Effector memory CD8-positive, alpha-beta T cell (primary cell): Measurements from ENCODE around the gene HSD17B3.

Experiments used
- ATAC-seq: fragments of 150-1000 bp; cut with Tn5 transposase; replicated peaks from 2 replicates; pipeline ENCODE4 v1.10.0; 2021; ENCODE audit warnings: mild to moderate bottlenecking, moderate library complexity
- DNase-seq, 3 experiments: peaks; one replicate each; pipeline ENCODE4 v3.0.0; 2021
- H3K27ac Mint-ChIP-seq, 2 donors: one replicate each; pipeline ENCODE4 v1.8.0; 2022; ENCODE audit warnings: mild to moderate bottlenecking in 2 of 2, mixed read lengths in 2 of 2, moderate library complexity in 2 of 2
- H3K27me3 Mint-ChIP-seq, 2 donors: one replicate each; pipeline ENCODE4 v1.8.0; 2022; ENCODE audit warnings: mixed read lengths in 2 of 2
- H3K36me3 Mint-ChIP-seq: one replicate; pipeline ENCODE4 v1.8.0; 2022; ENCODE audit warnings: mild to moderate bottlenecking, moderate library complexity, mixed read lengths; ENCODE audit not compliant: insufficient read depth
- H3K4me1 Mint-ChIP-seq, 2 donors: one replicate each; pipeline ENCODE4 v1.8.0; 2022; ENCODE audit warnings: low read depth in 2 of 2, mixed read lengths in 2 of 2
- H3K4me3 Mint-ChIP-seq, 2 donors: one replicate each; pipeline ENCODE4 v1.8.0; 2022; ENCODE audit warnings: mild to moderate bottlenecking in 2 of 2, mixed read lengths in 2 of 2, moderate library complexity in 2 of 2
- H3K9me3 Mint-ChIP-seq, 2 donors: one replicate each; pipeline ENCODE4 v1.8.0; 2022; ENCODE audit warnings: mixed read lengths in 2 of 2

HSD17B3 gene

GRCh38 chr9:96217294-96217707, 84.7 kb downstream of the HSD17B3 start:
- ATAC-seq, result no peak
- H3K9me3 Mint-ChIP-seq, result no peaks in the 10 kb centered on the region
- H3K27me3 Mint-ChIP-seq, result peaks cover 48 to 87% of the 10 kb centered on the region in 2 donors
- H3K36me3 Mint-ChIP-seq, result peaks cover 4% of the 10 kb centered on the region
- no peak for DNase-seq
- peak overlapping the region; percentile 43 to 65 for H3K4me3 Mint-ChIP-seq
- peaks cover 8 to 11% of the 10 kb centered on the region in 2 donors for H3K4me1 Mint-ChIP-seq
- no peak overlapping the region for H3K27ac Mint-ChIP-seq

DNA sequence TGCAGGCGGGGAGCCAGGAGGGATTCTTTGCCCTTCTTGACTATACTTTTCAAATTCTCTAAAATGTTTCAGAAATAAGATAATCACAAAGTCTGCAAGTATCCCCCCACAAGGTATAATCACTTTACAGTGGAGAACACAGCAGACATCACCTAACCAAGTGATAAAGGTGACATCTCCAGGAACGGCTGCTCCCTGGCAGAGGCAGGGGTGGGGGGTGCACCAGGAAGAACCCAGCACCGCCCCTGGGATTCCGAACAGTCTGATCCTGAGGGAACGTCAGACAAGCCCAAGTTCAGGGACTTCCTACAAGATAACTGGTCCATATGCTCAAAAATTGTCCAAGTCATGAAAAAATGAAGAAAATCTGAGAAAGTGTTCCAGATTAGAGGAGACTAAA, 85.4 kb downstream of the HSD17B3 start:
- no peak for DNase-seq
- peaks cover 4% of the 10 kb centered on the region for H3K36me3 Mint-ChIP-seq
- H3K4me1 Mint-ChIP-seq, result peaks cover 8 to 11% of the 10 kb centered on the region in 2 donors
- H3K4me3 Mint-ChIP-seq, result no peak overlapping the region
- H3K27ac Mint-ChIP-seq, result no peak overlapping the region
- peaks cover 43 to 84% of the 10 kb centered on the region in 2 donors for H3K27me3 Mint-ChIP-seq
- H3K9me3 Mint-ChIP-seq, result no peaks in the 10 kb centered on the region
- ATAC-seq, result no peak

DNA sequence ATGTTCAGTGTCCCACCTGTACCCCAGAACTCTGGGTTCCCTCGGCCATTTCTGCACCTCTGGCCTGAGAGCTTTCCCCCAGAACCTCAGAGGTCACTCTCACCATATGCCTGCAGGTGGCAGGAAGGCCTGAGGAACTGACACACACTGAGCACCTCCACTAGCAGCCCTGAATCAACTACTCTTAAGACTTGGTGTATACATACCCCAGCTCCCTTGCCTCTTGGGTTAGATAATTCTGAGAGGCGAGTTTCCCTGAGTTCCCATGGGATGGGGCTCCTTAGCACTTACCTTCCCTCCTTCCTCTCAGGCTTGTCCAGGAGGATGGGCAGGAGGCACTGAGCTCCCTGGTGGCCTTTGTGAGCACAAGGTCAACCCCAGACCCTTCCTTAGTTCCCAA, 86.1 kb downstream of the HSD17B3 start:
- ATAC-seq (no peak), DNase-seq (no peak)
- H3K4me1 Mint-ChIP-seq, result peaks cover 8 to 11% of the 10 kb centered on the region in 2 donors
- H3K9me3 Mint-ChIP-seq, result no peaks in the 10 kb centered on the region
- H3K27me3 Mint-ChIP-seq, result peaks cover 45 to 84% of the 10 kb centered on the region in 2 donors
- H3K4me3 Mint-ChIP-seq, result no peak overlapping the region
- H3K36me3 Mint-ChIP-seq, result no peaks in the 10 kb centered on the region
- H3K27ac Mint-ChIP-seq, result no peak overlapping the region

GRCh38 chr9:96214635-96215034, 87.3 kb downstream of the HSD17B3 start:
- H3K27me3 Mint-ChIP-seq, result peaks cover 45 to 82% of the 10 kb centered on the region in 2 donors
- no peaks in the 10 kb centered on the region for H3K9me3 Mint-ChIP-seq
- no peak overlapping the region for H3K27ac Mint-ChIP-seq
- no peak overlapping the region for H3K4me3 Mint-ChIP-seq
- DNase-seq (no peak), ATAC-seq (no peak)
- H3K36me3 Mint-ChIP-seq, result no peaks in the 10 kb centered on the region
- peaks cover 8 to 11% of the 10 kb centered on the region in 2 donors for H3K4me1 Mint-ChIP-seq

DNA sequence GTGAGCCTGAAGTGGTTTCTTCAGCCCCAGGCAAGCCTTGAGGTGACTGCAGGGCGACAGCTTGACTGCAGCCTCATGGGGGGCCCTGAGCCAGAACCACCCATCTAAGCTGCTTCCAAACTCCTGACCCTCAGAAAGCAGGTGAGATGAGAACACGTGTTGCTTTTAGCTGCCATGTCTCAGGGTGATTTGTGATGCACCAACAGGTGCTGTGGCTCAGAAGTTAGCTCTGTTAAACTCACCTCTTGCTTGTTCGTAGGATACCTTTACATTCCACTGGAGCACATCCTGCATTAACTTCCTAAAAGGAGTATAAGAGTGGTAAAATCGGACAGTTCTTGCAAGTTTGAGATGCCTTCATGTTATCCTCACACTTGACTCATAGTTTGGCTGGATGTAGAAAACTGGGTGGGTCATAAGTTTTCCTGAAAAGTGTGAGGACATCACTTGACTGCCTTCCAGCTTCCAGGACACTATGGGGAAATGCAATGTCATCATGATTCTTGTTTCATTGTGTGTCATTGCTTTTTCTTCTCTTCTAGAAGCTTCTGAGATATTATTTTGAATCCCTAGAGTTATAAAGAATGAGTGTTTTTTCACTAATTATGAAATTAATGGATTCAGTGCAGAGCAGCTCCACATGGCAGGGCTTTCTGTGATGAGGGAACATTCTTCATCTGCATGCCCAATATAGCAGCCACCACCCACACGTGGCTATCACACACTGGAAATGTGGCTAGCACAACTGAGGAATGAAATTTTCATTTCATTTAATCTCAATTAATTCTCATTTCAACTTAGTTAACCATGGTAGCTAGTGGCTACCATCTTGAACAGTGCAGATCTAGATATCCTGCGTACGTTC, 92.3 kb downstream of the HSD17B3 start:
- no peak overlapping the region for H3K4me3 Mint-ChIP-seq
- no peak overlapping the region for H3K27ac Mint-ChIP-seq

GRCh38 chr9:96206156-96206751, 95.7 kb downstream of the HSD17B3 start:
- H3K9me3 Mint-ChIP-seq, result no peaks in the 10 kb centered on the region
- DNase-seq (no peak), ATAC-seq (no peak)
- H3K4me1 Mint-ChIP-seq, result peaks cover 13% of the 10 kb centered on the region in 2 donors
- H3K27me3 Mint-ChIP-seq, result peaks cover under 1 to 9% of the 10 kb centered on the region in 2 donors
- H3K4me3 Mint-ChIP-seq, result no peak overlapping the region
- no peak overlapping the region for H3K27ac Mint-ChIP-seq
- no peaks in the 10 kb centered on the region for H3K36me3 Mint-ChIP-seq

More for the DNA sequence above, 92.3 kb downstream of the HSD17B3 start:
- Mint-ChIP-seq H3K36me3 (no peaks in the 10 kb centered on the region), H3K9me3 (no peaks in the 10 kb centered on the region), H3K27me3 (peaks cover 23 to 40% of the 10 kb centered on the region in 2 donors), H3K4me1 (no peaks in the 10 kb centered on the region)
- no peak for DNase-seq
- ATAC-seq, result no peak

DNA sequence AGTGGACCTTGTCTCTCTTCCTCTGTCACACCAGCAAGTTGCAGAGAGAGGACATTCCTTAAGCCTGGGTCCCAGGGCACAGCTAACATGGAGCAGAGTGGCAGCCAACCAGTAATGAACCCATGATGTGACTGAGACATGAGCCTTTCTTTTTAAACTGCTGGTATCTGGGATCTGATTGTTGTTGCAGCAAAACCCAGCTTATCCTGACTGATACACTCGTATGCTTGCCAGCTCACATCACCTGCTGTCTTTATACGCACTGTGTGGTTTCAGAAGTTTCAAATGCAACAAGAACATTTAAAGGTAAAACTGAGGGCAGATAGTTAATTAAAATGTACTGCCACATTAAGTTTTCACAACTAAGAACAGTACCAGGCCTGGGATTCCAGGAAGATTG, 97.1 kb downstream of the HSD17B3 start:
- no peak overlapping the region for H3K4me3 Mint-ChIP-seq
- DNase-seq (no peak), ATAC-seq (no peak)
- H3K36me3 Mint-ChIP-seq, result no peaks in the 10 kb centered on the region
- H3K9me3 Mint-ChIP-seq, result no peaks in the 10 kb centered on the region
- no peak overlapping the region for H3K27ac Mint-ChIP-seq
- H3K27me3 Mint-ChIP-seq, result no peaks in the 10 kb centered on the region
- peaks cover 13% of the 10 kb centered on the region in 2 donors for H3K4me1 Mint-ChIP-seq

DNA sequence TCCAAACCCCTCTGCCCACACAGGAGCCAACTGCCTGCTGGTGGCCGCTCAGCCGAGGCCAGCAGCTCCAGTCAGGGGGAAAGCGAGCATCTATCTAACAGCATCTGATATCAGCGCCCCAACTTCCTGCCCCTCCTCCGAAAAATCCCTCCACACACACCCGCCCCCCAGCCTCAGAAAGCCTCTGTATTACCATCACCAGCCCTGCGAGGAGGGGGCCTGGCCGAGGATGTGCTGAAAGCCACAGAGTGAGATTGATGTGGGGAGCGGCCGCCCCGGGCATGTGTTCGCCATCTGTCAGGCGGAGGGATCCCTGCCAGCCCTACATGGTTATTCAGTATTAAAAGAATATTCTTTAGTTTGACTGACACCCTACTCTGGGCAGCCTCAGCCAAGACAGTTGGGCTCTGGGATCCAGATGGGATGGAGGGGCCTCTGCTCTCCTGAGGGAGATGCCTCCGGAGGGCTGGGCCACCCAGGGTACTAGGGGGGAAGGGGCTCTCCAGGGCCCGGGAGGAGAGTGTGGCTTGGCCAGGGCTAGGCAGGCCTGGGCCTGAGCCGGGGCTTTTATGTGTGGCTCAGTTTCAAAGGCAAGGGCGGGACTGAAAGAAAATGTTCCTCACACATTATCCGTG, 98.0 kb downstream of the HSD17B3 start:
- peak overlapping the region in 1 of 2 donors; percentile 11 for H3K27ac Mint-ChIP-seq
- no peaks in the 10 kb centered on the region for H3K9me3 Mint-ChIP-seq
- ATAC-seq (peak; percentile 93), DNase-seq (peak; percentile 30 to 46 (median 36))
- no peaks in the 10 kb centered on the region for H3K36me3 Mint-ChIP-seq
- peak overlapping the region; percentile 39 to 50 for H3K4me3 Mint-ChIP-seq
- H3K4me1 Mint-ChIP-seq, result peaks cover 13% of the 10 kb centered on the region in 2 donors
- H3K27me3 Mint-ChIP-seq, result no peaks in the 10 kb centered on the region

DNA sequence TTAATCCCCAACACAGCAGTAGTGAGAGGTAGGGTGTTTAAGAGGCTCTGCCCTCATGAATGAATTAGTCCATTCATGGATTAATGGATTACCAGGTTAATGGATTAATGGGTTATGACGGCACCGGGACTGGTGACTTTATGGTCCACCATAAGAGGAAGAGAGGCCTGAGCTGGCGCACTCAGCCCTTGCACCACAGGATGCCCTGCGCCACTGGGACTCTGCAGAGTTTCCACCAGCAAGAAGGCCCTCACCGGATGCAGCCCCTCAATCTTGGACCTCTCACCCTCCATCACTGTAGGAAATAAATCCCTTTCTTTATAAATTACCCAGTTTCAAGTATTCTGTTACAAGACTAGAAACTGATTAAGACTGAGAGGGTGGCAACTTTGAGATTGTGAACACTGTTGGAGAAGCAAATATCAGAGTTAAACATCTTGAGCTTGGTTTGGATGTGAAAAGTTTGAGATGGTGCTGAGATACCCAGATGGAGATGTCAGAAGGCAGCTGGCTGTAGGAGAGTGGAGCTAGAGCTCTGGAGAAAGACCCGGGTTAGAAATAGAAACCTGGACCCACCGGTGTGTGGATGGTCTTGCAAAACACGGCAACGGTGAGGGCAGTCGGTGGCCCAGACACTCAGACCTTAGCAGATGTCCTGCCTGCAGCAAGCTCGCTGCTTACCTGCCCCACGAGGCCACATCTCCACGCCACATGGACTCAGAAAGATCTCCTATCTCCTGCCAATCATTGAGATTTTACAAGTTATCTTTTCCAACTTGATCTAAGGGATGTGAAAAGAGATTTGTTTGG, 98.8 kb downstream of the HSD17B3 start:
- Mint-ChIP-seq H3K4me3 (peak overlapping the region; percentile 39 to 50), H3K36me3 (no peaks in the 10 kb centered on the region), H3K27me3 (no peaks in the 10 kb centered on the region), H3K9me3 (no peaks in the 10 kb centered on the region), H3K27ac (peak overlapping the region in 1 of 2 donors; percentile 11), H3K4me1 (peaks cover 13% of the 10 kb centered on the region in 2 donors)
- DNase-seq, result no peak
- no peak for ATAC-seq

GRCh38 chr9:96201140-96201539, 100.8 kb downstream of the HSD17B3 start:
- ATAC-seq (no peak), DNase-seq (no peak)
- Mint-ChIP-seq H3K9me3 (no peaks in the 10 kb centered on the region), H3K27me3 (peaks cover 7 to 12% of the 10 kb centered on the region in 2 donors), H3K36me3 (no peaks in the 10 kb centered on the region), H3K27ac (no peak overlapping the region), H3K4me1 (peaks cover 13% of the 10 kb centered on the region in 2 donors), H3K4me3 (no peak overlapping the region)

DNA sequence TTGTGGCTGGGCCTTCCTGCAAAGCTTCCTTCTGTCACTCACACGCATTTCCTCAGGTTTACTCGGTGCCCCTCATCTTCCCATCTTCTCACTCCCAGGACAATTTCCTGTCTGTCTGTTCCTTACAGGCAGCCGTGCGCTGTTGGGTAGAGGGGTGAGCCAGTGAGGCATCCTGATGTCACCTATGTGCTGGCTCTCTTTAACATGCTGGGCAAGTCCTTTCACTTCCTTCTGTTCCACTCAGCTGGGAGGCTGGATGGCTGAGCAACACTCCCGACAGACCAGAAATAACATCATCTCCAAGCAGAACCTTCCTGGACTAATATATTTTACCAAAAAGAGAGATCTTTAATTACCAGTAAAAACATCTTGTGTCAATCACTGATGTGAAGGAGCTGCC, 103.0 kb downstream of the HSD17B3 start:
- Mint-ChIP-seq H3K27ac (no peak overlapping the region), H3K4me1 (peaks cover 9 to 11% of the 10 kb centered on the region in 2 donors), H3K9me3 (no peaks in the 10 kb centered on the region), H3K36me3 (no peaks in the 10 kb centered on the region), H3K4me3 (no peak overlapping the region), H3K27me3 (peaks cover 15 to 31% of the 10 kb centered on the region in 2 donors)
- no peak for DNase-seq
- ATAC-seq, result no peak

DNA sequence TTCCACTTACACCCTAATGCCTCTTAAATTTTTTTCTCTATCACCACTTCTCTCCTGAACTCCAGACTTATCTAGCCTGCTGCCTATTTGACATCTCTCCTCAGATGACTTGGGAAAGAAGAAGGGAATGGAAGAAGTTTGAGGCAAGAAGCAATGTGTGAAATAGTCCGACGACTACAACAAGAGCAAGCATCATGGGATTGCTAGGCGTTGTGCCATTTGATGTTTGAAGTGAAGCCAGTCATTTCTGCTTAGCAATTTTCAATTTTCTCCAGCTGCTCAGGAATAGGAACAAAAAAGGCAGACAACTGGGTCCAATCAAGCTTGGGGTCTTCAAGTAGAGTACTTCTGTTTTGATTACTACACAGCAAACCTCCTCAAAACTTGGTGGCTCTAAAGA, 106.4 kb downstream of the HSD17B3 start:
- peaks cover 3 to 7% of the 10 kb centered on the region in 2 donors for H3K9me3 Mint-ChIP-seq
- H3K27me3 Mint-ChIP-seq, result peaks cover 24 to 52% of the 10 kb centered on the region in 2 donors
- H3K36me3 Mint-ChIP-seq, result no peaks in the 10 kb centered on the region
- no peak for DNase-seq
- no peaks in the 10 kb centered on the region for H3K4me1 Mint-ChIP-seq
- no peak overlapping the region for H3K4me3 Mint-ChIP-seq
- ATAC-seq, result no peak
- no peak overlapping the region for H3K27ac Mint-ChIP-seq

DNA sequence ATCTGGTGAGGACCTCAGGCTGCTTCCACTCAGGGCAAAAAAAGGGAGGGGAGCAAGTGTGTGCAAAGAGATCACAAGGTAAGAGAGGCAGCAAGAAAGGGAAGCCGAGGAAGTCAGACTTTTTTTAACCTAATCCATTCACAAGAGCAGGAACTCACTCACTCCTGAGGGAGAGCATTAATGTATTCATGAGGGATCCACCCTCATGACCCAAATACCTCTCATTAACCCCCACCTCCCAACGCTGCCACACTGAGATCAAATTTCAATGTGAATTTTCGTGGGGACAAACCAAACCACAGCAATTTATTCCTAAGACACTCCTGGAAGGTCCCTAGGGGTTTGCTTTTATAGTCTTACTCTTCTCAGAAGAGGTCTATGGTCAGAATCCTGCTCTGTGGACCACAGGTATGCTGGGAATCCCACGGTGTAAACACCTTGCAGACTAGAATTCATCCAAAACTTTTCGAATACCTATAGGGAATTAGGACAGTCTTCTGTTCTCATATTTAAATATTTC, 108.7 kb downstream of the HSD17B3 start:
- peaks cover 24 to 54% of the 10 kb centered on the region in 2 donors for H3K27me3 Mint-ChIP-seq
- no peaks in the 10 kb centered on the region for H3K36me3 Mint-ChIP-seq
- ATAC-seq (no peak), DNase-seq (no peak)
- no peak overlapping the region for H3K4me3 Mint-ChIP-seq
- H3K9me3 Mint-ChIP-seq, result peaks cover 3 to 8% of the 10 kb centered on the region in 2 donors
- no peaks in the 10 kb centered on the region for H3K4me1 Mint-ChIP-seq
- no peak overlapping the region for H3K27ac Mint-ChIP-seq
